Measurements from ENCODE around the gene ESRRG. TPM values are rescaled to one million over a fixed set of nuclear protein-coding genes. Genes with fewer than 3 reads are reported as not detected.

ESRRG gene
- total and polyA plus RNA-seq, 12 donors: 3.8 to 49.5 (median 35.9) TPM

- no peaks in the 10 kb centered on the region for H3K9me3 ChIP-seq
- peaks cover 0 to 15% (median 4%) of the 10 kb centered on the region in 9 donors for H3K4me1 ChIP-seq
- peak overlapping the region in 6 of 10 donors; percentile 95 to 98 (median 96) for H3K27ac ChIP-seq
- intact Hi-C loops (cut with DNase I): loop anchor here in 4 of 10 donors (5.0 to 10.0 kb wide), 4 partner anchors 87 to 125 kb away; partner anchors contain the start of gene ESRRG (in 2 of the 4)
- no peak overlapping the region for H3K4me3 ChIP-seq
- peaks cover 0 to 7% (median 0%) of the 10 kb centered on the region in 7 donors for H3K27me3 ChIP-seq
- DNase-seq: no peak
- 85 to 86% methylated on average over 6 of the region's 6 CpGs for WGBS, 2 donors
- H3K36me3 ChIP-seq: no peaks in the 10 kb centered on the region
- ATAC-seq: no peak
- TF ChIP-seq CTCF (IDR thresholded peaks at IDR 0.05): no peak
These were observed 123.4 kb downstream of the ESRRG start for GRCh38 chr1:216599851-216600250.

GRCh38 chr1:216598448-216598847 lies 124.8 kb downstream of the ESRRG start:
- Histone ChIP-seq H3K4me3 (no peak overlapping the region), H3K27me3 (peaks cover 0 to 7% (median 0%) of the 10 kb centered on the region in 7 donors), H3K4me1 (peaks cover 0 to 15% (median 4%) of the 10 kb centered on the region in 9 donors), H3K27ac (no peak overlapping the region), H3K36me3 (no peaks in the 10 kb centered on the region), H3K9me3 (no peaks in the 10 kb centered on the region)
- no peak for TF ChIP-seq CTCF (IDR thresholded peaks at IDR 0.05)
- ATAC-seq (no peak), DNase-seq (no peak)
- intact Hi-C loops (cut with DNase I): no loop called here

GRCh38 chr1:216596281-216596862 lies 126.9 kb downstream of the ESRRG start:
- H3K4me1 ChIP-seq: peaks cover 0 to 10% (median 4%) of the 10 kb centered on the region in 9 donors
- TF ChIP-seq CTCF (IDR thresholded peaks at IDR 0.05): no peak
- ATAC-seq: no peak
- WGBS, 2 donors: 63 to 66% methylated on average over 7 of the region's 7 CpGs
- peaks cover 0 to 7% (median 0%) of the 10 kb centered on the region in 7 donors for H3K27me3 ChIP-seq
- no peaks in the 10 kb centered on the region for H3K9me3 ChIP-seq
- intact Hi-C loops (cut with DNase I): no loop called here
- H3K27ac ChIP-seq: no peak overlapping the region
- H3K36me3 ChIP-seq: no peaks in the 10 kb centered on the region
- DNase-seq: no peak
- no peak overlapping the region for H3K4me3 ChIP-seq

GRCh38 chr1:216587715-216588114 lies 135.5 kb downstream of the ESRRG start:
- Histone ChIP-seq H3K36me3 (no peaks in the 10 kb centered on the region), H3K9me3 (peaks cover 0 to 4% (median 0%) of the 10 kb centered on the region in 11 donors), H3K4me3 (no peak overlapping the region), H3K27me3 (no peaks in the 10 kb centered on the region), H3K4me1 (no peaks in the 10 kb centered on the region), H3K27ac (no peak overlapping the region)
- DNase-seq: no peak
- intact Hi-C loops (cut with DNase I): no loop called here
- ATAC-seq: no peak
- TF ChIP-seq CTCF (IDR thresholded peaks at IDR 0.05): no peak
